Muscle layer of duodenum (tissue), 2 donors: ENCODE results near the gene FCHSD2.

Experiments used
- H3K27ac ChIP-seq: one replicate; pipeline ENCODE4 v1.7.0; 2013; ENCODE audit warnings: mild to moderate bottlenecking, low read length
- H3K27me3 ChIP-seq: one replicate; pipeline ENCODE4 v1.7.0; 2013; ENCODE audit warnings: low read depth, mild to moderate bottlenecking, control low read depth, low read length
- H3K36me3 ChIP-seq, 2 donors: one replicate each; pipeline ENCODE4 v1.7.0; 2013; ENCODE audit warnings: low read length in 2 of 2, control low read depth in 1 of 2, mild to moderate bottlenecking in 1 of 2; ENCODE audit not compliant: insufficient read depth in 2 of 2, control insufficient read depth in 1 of 2
- H3K4me1 ChIP-seq, 2 donors: one replicate each; pipeline ENCODE4 v1.7.0; 2013; ENCODE audit warnings: low read length in 2 of 2, mild to moderate bottlenecking in 2 of 2, control low read depth in 1 of 2, moderate library complexity in 1 of 2; ENCODE audit not compliant: insufficient read depth in 2 of 2, control insufficient read depth in 1 of 2
- H3K4me3 ChIP-seq, 2 donors: one replicate each; pipeline ENCODE4 v1.7.0; 2013; ENCODE audit warnings: low read length in 2 of 2, low read depth in 1 of 2, mild to moderate bottlenecking in 1 of 2
- H3K9me3 ChIP-seq, 2 donors: one replicate each; pipeline ENCODE4 v1.7.0; 2013; ENCODE audit warnings: low read length in 2 of 2, control low read depth in 1 of 2, mild to moderate bottlenecking in 1 of 2; ENCODE audit not compliant: control insufficient read depth in 1 of 2
- donor health status: healthy.

The FCHSD2 gene

DNA sequence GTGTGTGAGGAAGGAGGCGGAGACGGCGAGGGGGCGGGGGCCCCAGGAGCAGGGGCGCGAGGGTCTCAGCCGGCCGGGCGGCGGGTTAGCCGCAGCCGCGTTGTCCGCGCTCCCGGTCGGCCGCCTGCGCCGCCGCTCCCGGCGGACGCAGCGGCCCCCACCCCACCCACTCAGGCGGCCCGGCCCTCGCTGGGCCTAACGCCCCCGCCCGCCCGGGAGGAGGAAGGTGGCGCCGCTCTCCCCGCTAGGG, at the start of gene FCHSD2:
Gene FCHSD2, minus strand, starts transcription at position 191 of the 250 bp plus-strand sequence. CDS start 441 bp downstream, outside the sequence.
- peaks cover 8 to 31% of the 10 kb centered on the region in 2 donors for H3K4me1 ChIP-seq
- no peaks in the 10 kb centered on the region for H3K36me3 ChIP-seq
- no peaks in the 10 kb centered on the region for H3K27me3 ChIP-seq
- peak within 1 kb of the TSS; percentile 81 for H3K27ac ChIP-seq
- peak within 1 kb of the TSS; percentile 77 to 84 for H3K4me3 ChIP-seq
- H3K9me3 ChIP-seq, result no peaks in the 10 kb centered on the region

DNA sequence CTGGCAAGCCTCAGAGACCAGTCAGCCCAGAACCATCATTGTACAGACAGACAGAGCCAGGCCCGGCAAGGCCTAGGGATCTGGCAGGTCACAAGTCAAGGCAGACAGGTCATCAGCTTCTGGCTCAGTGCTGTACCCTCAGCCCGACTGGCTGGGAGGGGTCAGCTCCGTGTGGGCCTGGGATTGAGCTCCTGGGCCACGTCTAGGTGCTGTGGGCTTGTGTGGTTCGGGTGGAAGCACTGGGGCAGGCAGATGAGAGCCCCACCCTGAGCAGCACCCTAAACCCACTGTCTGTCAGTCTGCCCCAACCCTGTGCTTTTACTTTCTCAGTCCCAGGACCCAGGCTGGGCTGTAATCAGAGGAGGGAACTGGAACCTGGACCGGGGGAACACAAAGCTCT, 49.0 kb upstream of the FCHSD2 start:
- H3K36me3 ChIP-seq, result no peaks in the 10 kb centered on the region
- H3K4me3 ChIP-seq, result no peak overlapping the region
- no peaks in the 10 kb centered on the region for H3K9me3 ChIP-seq
- peaks cover 0 to 9% of the 10 kb centered on the region in 2 donors for H3K4me1 ChIP-seq
- no peak overlapping the region for H3K27ac ChIP-seq
- no peaks in the 10 kb centered on the region for H3K27me3 ChIP-seq

- H3K4me1 ChIP-seq, result peaks cover 0 to 9% of the 10 kb centered on the region in 2 donors
- no peaks in the 10 kb centered on the region for H3K9me3 ChIP-seq
- no peak overlapping the region for H3K4me3 ChIP-seq
- no peak overlapping the region for H3K27ac ChIP-seq
- H3K36me3 ChIP-seq, result no peaks in the 10 kb centered on the region
- H3K27me3 ChIP-seq, result no peaks in the 10 kb centered on the region
Measured at GRCh38 chr11:73190557-73190885, 48.4 kb upstream of the FCHSD2 start.

DNA sequence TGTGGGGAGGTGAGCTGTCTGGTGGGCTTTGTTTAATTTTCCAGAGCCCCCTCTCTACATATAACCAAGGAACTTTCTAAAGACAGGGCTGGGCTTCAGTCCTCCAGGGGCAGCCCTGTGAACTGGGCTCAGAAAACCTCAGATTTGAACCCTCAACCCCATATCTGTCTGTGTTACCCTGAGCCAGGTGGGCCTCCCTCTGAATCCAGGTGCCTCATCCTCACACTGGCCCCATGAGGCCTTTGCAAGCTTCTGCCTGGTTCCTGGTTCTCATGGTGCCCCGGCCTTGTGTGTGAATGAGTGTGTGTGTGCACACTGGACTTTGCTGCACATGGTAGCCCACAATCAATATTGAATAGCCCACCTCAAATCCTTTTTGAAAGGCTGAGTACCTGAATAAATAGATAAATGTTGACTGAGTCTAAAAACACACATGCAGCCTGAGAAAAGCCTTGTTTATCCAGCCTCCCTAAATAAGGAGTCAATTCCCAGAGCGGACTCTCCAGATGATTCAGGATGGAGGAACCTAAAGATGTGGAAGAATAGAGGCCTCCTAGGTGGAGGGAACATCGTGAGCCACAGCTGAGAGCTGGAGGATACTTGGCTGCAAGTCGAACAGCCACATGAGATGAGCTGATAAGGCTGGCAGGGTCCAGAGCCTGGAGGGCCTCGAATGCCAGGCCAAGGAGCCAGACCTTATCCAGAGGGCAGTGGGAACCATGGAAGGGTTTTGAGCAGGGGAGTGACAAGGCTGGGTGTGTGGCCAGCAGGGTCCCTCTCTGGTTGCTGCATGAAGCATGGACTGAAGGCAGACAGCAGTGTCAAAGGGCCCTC, 47.8 kb upstream of the FCHSD2 start:
- Histone ChIP-seq H3K4me1 (peaks cover 0 to 13% of the 10 kb centered on the region in 2 donors), H3K27ac (no peak overlapping the region), H3K36me3 (no peaks in the 10 kb centered on the region)

GRCh38 chr11:73189315-73189714, 47.2 kb upstream of the FCHSD2 start:
- Histone ChIP-seq H3K4me3 (no peak overlapping the region), H3K27me3 (no peaks in the 10 kb centered on the region), H3K9me3 (no peaks in the 10 kb centered on the region), H3K36me3 (no peaks in the 10 kb centered on the region), H3K4me1 (peaks cover 0 to 13% of the 10 kb centered on the region in 2 donors), H3K27ac (no peak overlapping the region)

More for the DNA sequence above, 47.8 kb upstream of the FCHSD2 start:
- H3K27me3 ChIP-seq, result no peaks in the 10 kb centered on the region
- H3K9me3 ChIP-seq, result no peaks in the 10 kb centered on the region
- H3K4me3 ChIP-seq, result no peak overlapping the region

- no peaks in the 10 kb centered on the region for H3K27me3 ChIP-seq
- H3K27ac ChIP-seq, result no peak overlapping the region
- peaks cover 0 to 13% of the 10 kb centered on the region in 2 donors for H3K4me1 ChIP-seq
Measured at GRCh38 chr11:73188301-73188700, 46.2 kb upstream of the FCHSD2 start.

DNA sequence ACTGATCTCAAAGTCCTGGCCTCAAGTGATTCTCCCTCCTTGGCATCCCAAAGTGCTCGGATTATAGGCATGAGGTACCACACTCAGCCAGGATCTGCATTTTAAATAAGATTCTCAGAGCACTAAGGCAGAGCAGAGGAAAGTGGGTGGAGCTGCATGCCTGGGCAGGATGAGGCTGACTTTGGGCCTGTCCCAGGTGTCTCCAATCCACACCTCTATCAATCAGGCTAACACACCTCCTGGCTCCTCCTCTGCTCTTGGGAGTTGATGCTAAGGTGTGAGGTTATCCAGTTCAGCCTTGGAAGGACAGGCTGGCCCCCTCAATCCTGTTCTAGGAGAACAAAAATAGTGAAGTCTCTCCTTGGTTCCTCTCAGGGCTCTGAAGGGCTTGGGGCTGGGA, 45.7 kb upstream of the FCHSD2 start:
- H3K27me3 ChIP-seq, result no peaks in the 10 kb centered on the region
- no peaks in the 10 kb centered on the region for H3K9me3 ChIP-seq
- no peak overlapping the region for H3K27ac ChIP-seq
- H3K36me3 ChIP-seq, result no peaks in the 10 kb centered on the region
- H3K4me1 ChIP-seq, result peaks cover 0 to 13% of the 10 kb centered on the region in 2 donors
- H3K4me3 ChIP-seq, result no peak overlapping the region

More at GRCh38 chr11:73188301-73188700, 46.2 kb upstream of the FCHSD2 start:
- Histone ChIP-seq H3K4me3 (no peak overlapping the region), H3K9me3 (no peaks in the 10 kb centered on the region), H3K36me3 (no peaks in the 10 kb centered on the region)

- Histone ChIP-seq H3K36me3 (no peaks in the 10 kb centered on the region), H3K9me3 (no peaks in the 10 kb centered on the region), H3K4me3 (no peak overlapping the region), H3K27me3 (no peaks in the 10 kb centered on the region), H3K27ac (no peak overlapping the region), H3K4me1 (peaks cover 0 to 13% of the 10 kb centered on the region in 2 donors)
Measured at GRCh38 chr11:73186886-73187285, 44.8 kb upstream of the FCHSD2 start.

GRCh38 chr11:73186294-73186850, 44.3 kb upstream of the FCHSD2 start:
- Histone ChIP-seq H3K27ac (no peak overlapping the region), H3K27me3 (no peaks in the 10 kb centered on the region), H3K4me3 (no peak overlapping the region), H3K4me1 (peaks cover 0 to 13% of the 10 kb centered on the region in 2 donors), H3K36me3 (no peaks in the 10 kb centered on the region), H3K9me3 (no peaks in the 10 kb centered on the region)

- H3K36me3 ChIP-seq, result no peaks in the 10 kb centered on the region
- no peak overlapping the region for H3K27ac ChIP-seq
Measured at GRCh38 chr11:73185680-73186293, 43.7 kb upstream of the FCHSD2 start.

GRCh38 chr11:73184953-73185671, 43.0 kb upstream of the FCHSD2 start:
- Histone ChIP-seq H3K27ac (no peak overlapping the region), H3K9me3 (no peaks in the 10 kb centered on the region), H3K4me1 (peaks cover 0 to 13% of the 10 kb centered on the region in 2 donors), H3K36me3 (no peaks in the 10 kb centered on the region), H3K4me3 (no peak overlapping the region), H3K27me3 (no peaks in the 10 kb centered on the region)

More at GRCh38 chr11:73185680-73186293, 43.7 kb upstream of the FCHSD2 start:
- Histone ChIP-seq H3K9me3 (no peaks in the 10 kb centered on the region), H3K4me3 (no peak overlapping the region), H3K27me3 (no peaks in the 10 kb centered on the region), H3K4me1 (peaks cover 0 to 13% of the 10 kb centered on the region in 2 donors)
